Calu3 (cell line): ENCODE results near the gene GLI3. TPM values are rescaled to one million over a fixed set of nuclear protein-coding genes. Genes with fewer than 3 reads are reported as not detected.

Experiments
- BruUV-seq: library from RNA; stranded (reverse); fragments of 400-500 nt; replicated peaks from 2 replicates; lab custom pipeline; 2021; lab: Mats Ljungman, UMichigan
- CTCF ChIA-PET: fragments of 300-600 bp; sonication (Branson Sonifier 250); formaldehyde crosslinking; loops from one replicate; lab custom pipeline; 2022; ENCODE audit warnings: antibody characterized with exemption; lab: Charles Lee
- DNase-seq: peaks from one replicate; pipeline ENCODE4 v3.0.0; 2022
- H3K27ac Mint-ChIP-seq: one replicate; pipeline ENCODE4 v1.8.0; 2022; ENCODE audit warnings: mixed read lengths; ENCODE audit not compliant: unreplicated experiment
- H3K27me3 Mint-ChIP-seq: one replicate; pipeline ENCODE4 v1.8.0; 2022; ENCODE audit warnings: mixed read lengths; ENCODE audit not compliant: unreplicated experiment
- H3K36me3 Mint-ChIP-seq: one replicate; pipeline ENCODE4 v1.8.0; 2022; ENCODE audit warnings: mild to moderate bottlenecking, moderate library complexity, mixed read lengths; ENCODE audit not compliant: insufficient read depth, unreplicated experiment
- H3K4me1 Mint-ChIP-seq: one replicate; pipeline ENCODE4 v1.8.0; 2022; ENCODE audit warnings: mild to moderate bottlenecking, low read depth, mixed read lengths; ENCODE audit not compliant: unreplicated experiment
- H3K4me3 Mint-ChIP-seq: one replicate; pipeline ENCODE4 v1.8.0; 2022; ENCODE audit warnings: mild to moderate bottlenecking, low read depth, moderate library complexity, mixed read lengths; ENCODE audit not compliant: unreplicated experiment
- H3K9me3 Mint-ChIP-seq: one replicate; pipeline ENCODE4 v1.8.0; 2022; ENCODE audit warnings: low read depth, mixed read lengths; ENCODE audit not compliant: unreplicated experiment
- CTCF ChIP-seq: fragments of 200-600 bp; IDR thresholded peaks from one replicate; pipeline ENCODE4 v1.8.0; 2022; ENCODE audit warnings: antibody characterized with exemption; ENCODE audit not compliant: unreplicated experiment
- intact Hi-C: fragments of 100-400 bp; cut with micrococcal nuclease; formaldehyde crosslinking; loops from one replicate; pipeline ENCODE4 v1.10.0; 2022; ENCODE audit not compliant: unreplicated experiment
- total RNA-seq: library from RNA; stranded (reverse); gene quantifications from 2 replicates; pipeline ENCODE4 v1.2.3, GENCODE V29; 2022

GLI3 gene
- total RNA-seq, 1 experiment from 2014 or later: not detected

GRCh38 chr7:42128703-42129102 lies 108.3 kb downstream of the GLI3 start:
- DNase-seq: no peak
- CTCF ChIA-PET: no interaction called here
- Mint-ChIP-seq H3K4me1 (no peaks in the 10 kb centered on the region), H3K36me3 (no peaks in the 10 kb centered on the region), H3K9me3 (peaks cover 13% of the 10 kb centered on the region), H3K27ac (no peak overlapping the region), H3K4me3 (no peak overlapping the region), H3K27me3 (no peaks in the 10 kb centered on the region)
- no TSS peak for BruUV-seq
- TF ChIP-seq CTCF: no peak
- intact Hi-C loops: no loop called here

GRCh38 chr7:42127232-42127622 lies 109.8 kb downstream of the GLI3 start:
- no TSS peak for BruUV-seq
- DNase-seq: no peak
- H3K4me3 Mint-ChIP-seq: no peak overlapping the region
- intact Hi-C loops: no loop called here
- H3K4me1 Mint-ChIP-seq: no peaks in the 10 kb centered on the region
- no peaks in the 10 kb centered on the region for H3K27me3 Mint-ChIP-seq
- H3K36me3 Mint-ChIP-seq: no peaks in the 10 kb centered on the region
- peaks cover 13% of the 10 kb centered on the region for H3K9me3 Mint-ChIP-seq
- no peak for TF ChIP-seq CTCF
- H3K27ac Mint-ChIP-seq: no peak overlapping the region
- CTCF ChIA-PET: no interaction called here

GRCh38 chr7:42126475-42127231 lies 110.4 kb downstream of the GLI3 start:
- intact Hi-C loops: no loop called here
- Mint-ChIP-seq H3K9me3 (peaks cover 13% of the 10 kb centered on the region), H3K4me1 (no peaks in the 10 kb centered on the region), H3K36me3 (no peaks in the 10 kb centered on the region), H3K27me3 (no peaks in the 10 kb centered on the region), H3K4me3 (no peak overlapping the region), H3K27ac (no peak overlapping the region)
- CTCF ChIA-PET: interaction anchor here (0.6 kb wide), 1 partner anchor 1617 kb away, joined by 3 read pairs; no protein-coding TSS in a partner anchor
- no peak for DNase-seq
- TF ChIP-seq CTCF: no peak
- BruUV-seq: no TSS peak

- DNase-seq: no peak
- H3K4me3 Mint-ChIP-seq: no peak overlapping the region
- CTCF ChIA-PET: no interaction called here
- no peak for TF ChIP-seq CTCF
- peaks cover 13% of the 10 kb centered on the region for H3K27me3 Mint-ChIP-seq
- BruUV-seq: no TSS peak
- H3K4me1 Mint-ChIP-seq: no peaks in the 10 kb centered on the region
- H3K27ac Mint-ChIP-seq: no peak overlapping the region
- no peaks in the 10 kb centered on the region for H3K36me3 Mint-ChIP-seq
- peaks cover 8% of the 10 kb centered on the region for H3K9me3 Mint-ChIP-seq
- intact Hi-C loops: no loop called here
These were observed 111.7 kb downstream of the GLI3 start for GRCh38 chr7:42125321-42125720.
